Measurements from ENCODE around the gene ITFG2. TPM values are rescaled to one million over a fixed set of nuclear protein-coding genes. Genes with fewer than 3 reads are reported as not detected.

The ITFG2 gene
- total and polyA plus RNA-seq, 2 experiments from 2014 or later = 17.3 to 32.6 TPM

GRCh38 chr12:2834581-2835491 is 22.4 kb downstream of the ITFG2 start, which contains the start of gene NRIP2:
NRIP2 (minus strand) TSS chr12:2835035; CDS start chr12:2834983, 52 bp downstream.
- Histone ChIP-seq H3K27ac (ENCODE audit: low read depth) (no peak within 1 kb of the TSS), H4K20me1 (replicated peaks; ENCODE audit: insufficient read depth) (peaks cover 5% of the 10 kb centered on the region; the same call in 1 of the 2 replicates), H3K4me1 (ENCODE audit: insufficient read depth) (peaks cover 12% of the 10 kb centered on the region; the same call in 1 of the 2 replicates), H3K79me2 (replicated peaks; ENCODE audit: insufficient read depth) (no peaks in the 10 kb centered on the region), H3K4me2 (peak within 1 kb of the TSS; percentile 66; the same call in 1 of the 2 replicates), H2AFZ (no peak within 1 kb of the TSS), H3F3A (replicated peaks; ENCODE audit: low read depth) (0 out of 2 replicates have a peak, but pooled peaks cover 3% of the 10 kb centered on the region), H3K4me3 (peak within 1 kb of the TSS; percentile 36; the same call in 1 of the 2 replicates), H3K9me2 (ENCODE audit: insufficient read depth) (no peaks in the 10 kb centered on the region), H3K36me3 (ENCODE audit: insufficient read depth) (no peaks in the 10 kb centered on the region), H3K27me3 (ENCODE audit: insufficient read depth) (no peaks in the 10 kb centered on the region)
- Mint-ChIP-seq H3K36me3 (ENCODE audit: low read depth) (peaks cover 10% of the 10 kb centered on the region), H3K27ac (no peak within 1 kb of the TSS), H3K27me3 (ENCODE audit: insufficient read depth, low read depth, poor library complexity) (peaks cover 11% of the 10 kb centered on the region), H3K4me1 (peaks cover 19% of the 10 kb centered on the region), H3K9me3 (no peaks in the 10 kb centered on the region; the same call in 2 of the 3 replicates), H3K4me3 (peak within 1 kb of the TSS; percentile 61; the same call in 2 of the 3 replicates)
- ATAC-seq (peak; percentile 69), DNase-seq (ENCODE audit: low spot score) (peak; percentile 63)
- TF ChIP-seq ETS1 (IDR thresholded peaks at IDR 0.05) (no peak), EZH2 (IDR thresholded peaks at IDR 0.05; ENCODE audit: low read depth, unreplicated experiment) (no peak), POLR2AphosphoS5 (IDR thresholded peaks at IDR 0.05; ENCODE audit: low read depth) (no peak; the same call in 1 of the 2 replicates), ZNF331 (CRISPR knock-in tag; IDR thresholded peaks at IDR 0.05; ENCODE audit: low read depth) (no peak), CTCF (conservative IDR thresholded peaks at IDR 0.05; ENCODE audit: low read depth in 2 of 2) (no peak), REST (IDR thresholded peaks at IDR 0.05; ENCODE audit: unreplicated experiment) (no peak), EZH2phosphoT487 (IDR thresholded peaks at IDR 0.05; ENCODE audit: unreplicated experiment) (no peak), ZNF114 (CRISPR knock-in tag; IDR thresholded peaks at IDR 0.05) (no peak), CREB1 (CRISPR knock-in tag; IDR thresholded peaks at IDR 0.05; ENCODE audit: low read depth) (no peak; the same call in 1 of the 2 replicates), NANOG (IDR thresholded peaks at IDR 0.05; ENCODE audit: borderline replicate concordance) (no peak), STAT1 (IDR thresholded peaks at IDR 0.05; ENCODE audit: unreplicated experiment) (no peak), ZNF462 (CRISPR knock-in tag; IDR thresholded peaks at IDR 0.05) (no peak), JUNB (IDR thresholded peaks at IDR 0.05; ENCODE audit: unreplicated experiment) (no peak)

Measured in GM23338 (cell line).